ENCODE measurements around the gene TMTC4. TPM values are rescaled to one million over a fixed set of nuclear protein-coding genes. Genes with fewer than 3 reads are reported as not detected.

TMTC4 gene
- total RNA-seq, 2 donors from 2014 or later = 8.2 to 17.9 TPM

GRCh38 chr13:100594255-100594654, 80.3 kb downstream of the TMTC4 start:
- Histone ChIP-seq H3K27ac (no peak overlapping the region), H3K36me3 (no peaks in the 10 kb centered on the region), H3K9me3 (no peaks in the 10 kb centered on the region), H3K27me3 (replicated peaks; ENCODE audit: insufficient read depth) (no peaks in the 10 kb centered on the region), H3K4me3 (no peak overlapping the region), H3K4me1 (ENCODE audit: control insufficient read depth in 1 of 2, low read depth in 2 of 2) (no peaks in the 10 kb centered on the region)
- TF ChIP-seq CTCF (IDR thresholded peaks at IDR 0.05) = no peak
- DNase-seq (ENCODE audit: low spot score) = no peak
- no peak for ATAC-seq (ENCODE audit: insufficient number of reproducible peaks, low FRiP score, low read depth)

GRCh38 chr13:100589178-100589725, 85.3 kb downstream of the TMTC4 start:
- H3K27ac ChIP-seq = no peak overlapping the region
- no peaks in the 10 kb centered on the region for H3K27me3 ChIP-seq (replicated peaks; ENCODE audit: insufficient read depth)
- no peaks in the 10 kb centered on the region for H3K9me3 ChIP-seq
- DNase-seq (ENCODE audit: low spot score) (no peak), ATAC-seq (ENCODE audit: insufficient number of reproducible peaks, low FRiP score, low read depth) (no peak)
- peaks cover 3 to 12% of the 10 kb centered on the region in 2 donors for H3K4me1 ChIP-seq (ENCODE audit: control insufficient read depth in 1 of 2, low read depth in 2 of 2)
- TF ChIP-seq CTCF (IDR thresholded peaks at IDR 0.05) = no peak
- H3K36me3 ChIP-seq = no peaks in the 10 kb centered on the region
- peak overlapping the region; percentile 74 for H3K4me3 ChIP-seq

GRCh38 chr13:100588331-100589177, 86.0 kb downstream of the TMTC4 start, which contains the start of gene GGACT:
TSS of gene GGACT (minus strand) at chr13:100588789. CDS start at chr13:100532591, 56,198 bp downstream.
- peak; percentile 61 for ATAC-seq (ENCODE audit: insufficient number of reproducible peaks, low FRiP score, low read depth)

GRCh38 chr13:100584896-100585295, 89.7 kb downstream of the TMTC4 start:
- H3K27ac ChIP-seq = no peak overlapping the region
- peaks cover 3 to 12% of the 10 kb centered on the region in 2 donors for H3K4me1 ChIP-seq (ENCODE audit: control insufficient read depth in 1 of 2, low read depth in 2 of 2)
- H3K4me3 ChIP-seq = no peak overlapping the region
- H3K27me3 ChIP-seq (replicated peaks; ENCODE audit: insufficient read depth) = no peaks in the 10 kb centered on the region
- DNase-seq (ENCODE audit: low spot score) (no peak), ATAC-seq (ENCODE audit: insufficient number of reproducible peaks, low FRiP score, low read depth) (no peak)
- H3K9me3 ChIP-seq = no peaks in the 10 kb centered on the region
- H3K36me3 ChIP-seq = no peaks in the 10 kb centered on the region
- TF ChIP-seq CTCF (IDR thresholded peaks at IDR 0.05) = no peak

More at GRCh38 chr13:100588331-100589177, 86.0 kb downstream of the TMTC4 start, which contains the start of gene GGACT:
- DNase-seq (ENCODE audit: low spot score) = peak; percentile 20
- H3K27ac ChIP-seq = peak within 1 kb of the TSS; percentile 31 to 32
- TF ChIP-seq CTCF (IDR thresholded peaks at IDR 0.05) = peak; percentile 55
- H3K36me3 ChIP-seq = no peaks in the 10 kb centered on the region
- no peaks in the 10 kb centered on the region for H3K9me3 ChIP-seq
- peak within 1 kb of the TSS; percentile 74 for H3K4me3 ChIP-seq
- peaks cover 3 to 12% of the 10 kb centered on the region in 2 donors for H3K4me1 ChIP-seq (ENCODE audit: control insufficient read depth in 1 of 2, low read depth in 2 of 2)
- H3K27me3 ChIP-seq (replicated peaks; ENCODE audit: insufficient read depth) = no peaks in the 10 kb centered on the region

GRCh38 chr13:100581504-100581903, 93.1 kb downstream of the TMTC4 start:
- no peak overlapping the region for H3K4me3 ChIP-seq
- no peaks in the 10 kb centered on the region for H3K4me1 ChIP-seq (ENCODE audit: control insufficient read depth in 1 of 2, low read depth in 2 of 2)
- ATAC-seq (ENCODE audit: insufficient number of reproducible peaks, low FRiP score, low read depth) = no peak
- H3K27ac ChIP-seq = no peak overlapping the region
- H3K27me3 ChIP-seq (replicated peaks; ENCODE audit: insufficient read depth) = no peaks in the 10 kb centered on the region
- TF ChIP-seq CTCF (IDR thresholded peaks at IDR 0.05) = no peak
- H3K9me3 ChIP-seq = no peaks in the 10 kb centered on the region
- DNase-seq (ENCODE audit: low spot score) = no peak
- H3K36me3 ChIP-seq = no peaks in the 10 kb centered on the region
